H1 (cell line): ENCODE results near the gene CC2D1A. TPM values are rescaled to one million over a fixed set of nuclear protein-coding genes. Genes with fewer than 3 reads are reported as not detected.

Experiments
- CTCF ChIA-PET: fragments of 300-600 bp; sonication (Branson Sonifier 250); formaldehyde crosslinking; loops from one replicate; lab custom pipeline; 2021; ENCODE audit not compliant: partially characterized antibody; lab: Charles Lee
- POLR2A ChIA-PET: fragments of 300-600 bp; sonication (Branson Sonifier 250); formaldehyde crosslinking; loops from one replicate; lab custom pipeline; 2021; ENCODE audit warnings: inconsistent platforms; ENCODE audit not compliant: partially characterized antibody; lab: Charles Lee
- DNase-seq, 2 experiments: peaks; one replicate each; pipeline versions ENCODE4 v3.0.0 to v3.0.0-alpha.2; 2010 to 2022; ENCODE audit warnings: low spot score in 2 of 2, low read depth in 1 of 2, mixed read lengths in 1 of 2
- FAIRE-seq: peaks from 2 replicates; lab custom pipeline; 2011; peaks lifted over from hg19 to GRCh38; lab: Jason Lieb, UNC
- H2AFZ ChIP-seq: 2 replicates; pipeline ENCODE4 v1.8.1; 2012; ENCODE audit warnings: low read length, inconsistent platforms
- H2AK5ac ChIP-seq: 2 replicates; pipeline ENCODE4 v1.6.1; 2013; ENCODE audit warnings: low read depth, low read length
- H2BK120ac ChIP-seq: replicated peaks from 2 replicates; pipeline ENCODE3; 2013; ENCODE audit warnings: low read depth, low read length, inconsistent platforms
- H2BK12ac ChIP-seq: 2 replicates; pipeline ENCODE4 v1.6.1; 2013; ENCODE audit warnings: low read depth, low read length
- H2BK15ac ChIP-seq: 2 replicates; pipeline ENCODE4 v1.6.1; 2013; ENCODE audit warnings: low read length
- H2BK20ac ChIP-seq: 2 replicates; pipeline ENCODE4 v1.6.1; 2013; ENCODE audit warnings: low read length
- H2BK5ac ChIP-seq: 2 replicates; pipeline ENCODE4 v1.6.1; 2013; ENCODE audit warnings: low read depth, low read length
- H3K14ac ChIP-seq: 2 replicates; pipeline ENCODE4 v1.6.1; 2013; ENCODE audit warnings: inconsistent platforms; ENCODE audit not compliant: insufficient read length
- H3K18ac ChIP-seq: 2 replicates; pipeline ENCODE4 v1.6.1; 2013; ENCODE audit warnings: low read length; ENCODE audit errors: extremely low read depth
- H3K23ac ChIP-seq: 2 replicates; pipeline ENCODE4 v1.6.1; 2013; ENCODE audit warnings: inconsistent platforms; ENCODE audit not compliant: insufficient read length
- H3K23me2 ChIP-seq: 2 replicates; pipeline ENCODE4 v1.6.1; 2013; ENCODE audit warnings: low read depth, low read length
- H3K27ac ChIP-seq: 2 replicates; pipeline ENCODE4 v1.6.1; 2011; ENCODE audit warnings: low read depth, low read length, inconsistent platforms
- H3K27me3 ChIP-seq, 4 experiments: replicated peaks in 1 of 4; 1 replicate in 1 of 4; 2 replicates in 3 of 4; pipeline versions ENCODE4 v1.6.1 to v1.8.1; 2011 to 2013; ENCODE audit warnings: low read length in 3 of 4, mild to moderate bottlenecking in 3 of 4, inconsistent platforms in 2 of 4, mixed read lengths in 2 of 4, moderate library complexity in 1 of 4; ENCODE audit not compliant: control insufficient read depth in 3 of 4, insufficient read depth in 3 of 4; ENCODE audit errors: extremely low read depth in 1 of 4
- H3K36me3 ChIP-seq, 4 experiments: 2 replicates each; pipeline versions ENCODE4 v1.6.1 to v1.8.1; 2011 to 2013; ENCODE audit warnings: mild to moderate bottlenecking in 4 of 4, low read length in 3 of 4, moderate library complexity in 2 of 4, control low read depth in 1 of 4, inconsistent platforms in 1 of 4; ENCODE audit not compliant: insufficient read depth in 4 of 4, control insufficient read depth in 2 of 4
- H3K4ac ChIP-seq: replicated peaks from 2 replicates; pipeline ENCODE3; 2013; ENCODE audit warnings: low read length, low read depth, mixed read lengths, inconsistent platforms; ENCODE audit not compliant: insufficient read length
- H3K4me1 ChIP-seq, 4 experiments: replicated peaks in 1 of 4; 1 replicate in 1 of 4; 2 replicates in 3 of 4; pipeline versions ENCODE4 v1.6.1 to v1.8.1; 2011 to 2013; ENCODE audit warnings: low read length in 3 of 4, inconsistent platforms in 2 of 4, mixed read lengths in 1 of 4; ENCODE audit not compliant: insufficient read depth in 4 of 4, control insufficient read depth in 3 of 4
- H3K4me2 ChIP-seq, 2 experiments: 2 replicates each; pipeline versions ENCODE4 v1.6.1 to v1.8.1; 2011 to 2013; ENCODE audit warnings: low read depth in 2 of 2, low read length in 2 of 2, control low read depth in 1 of 2, inconsistent platforms in 1 of 2, mild to moderate bottlenecking in 1 of 2; ENCODE audit not compliant: insufficient read depth in 1 of 2
- H3K4me3 ChIP-seq, 4 experiments: fragments of 200-600, 300-600 bp in 1 of 4; sonication (generic), shearing (Covaris generic), sonication (Bioruptor Twin) in 1 of 4; 2 replicates each; pipeline versions ENCODE4 v1.5.1 to v1.8.1; 2011 to 2016; ENCODE audit warnings: low read length in 4 of 4, low read depth in 3 of 4, control low read depth in 2 of 4, inconsistent platforms in 2 of 4, mild to moderate bottlenecking in 2 of 4, mixed read lengths in 1 of 4, moderate library complexity in 1 of 4; ENCODE audit not compliant: insufficient read depth in 2 of 4; ENCODE audit errors: extremely low read depth in 1 of 4
- H3K56ac ChIP-seq: replicated peaks from 2 replicates; pipeline ENCODE3; 2013; ENCODE audit warnings: low read depth, mild to moderate bottlenecking, mixed read lengths, low read length, inconsistent platforms; ENCODE audit not compliant: insufficient read length
- H3K79me1 ChIP-seq: 2 replicates; pipeline ENCODE4 v1.6.1; 2013; ENCODE audit warnings: low read depth, low read length, control low read depth
- H3K79me2 ChIP-seq, 2 experiments: 2 replicates each; pipeline versions ENCODE4 v1.6.1 to v1.8.1; 2012 to 2013; ENCODE audit warnings: low read length in 2 of 2, mild to moderate bottlenecking in 2 of 2, inconsistent platforms in 1 of 2; ENCODE audit not compliant: insufficient read depth in 2 of 2, control insufficient read depth in 1 of 2
- H3K9ac ChIP-seq, 4 experiments: replicated peaks in 1 of 4; 1 replicate in 1 of 4; 2 replicates in 3 of 4; pipeline versions ENCODE4 v1.6.1 to v1.8.1; 2011 to 2013; ENCODE audit warnings: low read depth in 3 of 4, low read length in 3 of 4, control low read depth in 2 of 4, mild to moderate bottlenecking in 2 of 4, moderate library complexity in 2 of 4, inconsistent platforms in 1 of 4; ENCODE audit errors: extremely low read depth in 1 of 4
- H3K9me3 ChIP-seq, 2 experiments: 2 replicates each; pipeline versions ENCODE4 v1.6.1 to v1.8.1; 2012 to 2013; ENCODE audit warnings: mild to moderate bottlenecking in 2 of 2, moderate library complexity in 2 of 2, control low read depth in 1 of 2, inconsistent platforms in 1 of 2, low read depth in 1 of 2, low read length in 1 of 2, mixed read lengths in 1 of 2; ENCODE audit not compliant: insufficient read depth in 2 of 2
- H4K20me1 ChIP-seq, 2 experiments: replicated peaks in 1 of 2; 2 replicates each; pipeline versions ENCODE3 to v1.8.1; 2011 to 2013; ENCODE audit warnings: inconsistent platforms in 2 of 2, low read length in 2 of 2, mild to moderate bottlenecking in 1 of 2; ENCODE audit not compliant: insufficient read depth in 2 of 2, control insufficient read depth in 1 of 2
- H4K5ac ChIP-seq: 2 replicates; pipeline ENCODE4 v1.6.1; 2013; ENCODE audit warnings: low read length, low read depth, mixed read lengths, inconsistent platforms; ENCODE audit not compliant: insufficient read length
- H4K8ac ChIP-seq: 2 replicates; pipeline ENCODE4 v1.8.0; 2013; ENCODE audit warnings: mild to moderate bottlenecking, moderate library complexity, low read length, inconsistent platforms; ENCODE audit not compliant: insufficient read depth; ENCODE audit errors: extremely low read depth
- H4K91ac ChIP-seq: replicated peaks from 2 replicates; pipeline ENCODE3; 2013; ENCODE audit warnings: low read length, mixed read lengths, inconsistent platforms; ENCODE audit not compliant: insufficient read length
- CBX8 ChIP-seq: fragments of 300-800, 300-1000 bp; sonication (generic); IDR thresholded peaks from 2 replicates; pipeline ENCODE4 v1.7.1; 2016; ENCODE audit warnings: low read depth, low read length, borderline replicate concordance
- CEBPB ChIP-seq: IDR thresholded peaks from 2 replicates; pipeline ENCODE4 v1.6.1; 2012; ENCODE audit warnings: low read depth, low read length
- CHD1 ChIP-seq: IDR thresholded peaks from 2 replicates; pipeline ENCODE4 v1.6.1; 2012; ENCODE audit warnings: low read depth, low read length, improper control_type of control experiment
- HDAC6 ChIP-seq: IDR thresholded peaks from one replicate; pipeline ENCODE4 v1.7.1; 2012; ENCODE audit warnings: low read depth, mild to moderate bottlenecking, inconsistent platforms, low read length, moderate library complexity
- POU5F1 ChIP-seq: IDR thresholded peaks from 2 replicates; pipeline ENCODE4 v1.6.1; 2011; ENCODE audit warnings: low read depth, mild to moderate bottlenecking, low read length, moderate library complexity
- RAD21 ChIP-seq, 2 experiments: IDR thresholded peaks in 1 of 2; conservative IDR thresholded peaks in 1 of 2; 2 replicates each; pipeline ENCODE4 v1.6.1; 2011; ENCODE audit warnings: low read depth in 2 of 2, low read length in 2 of 2, improper control_type of control experiment in 1 of 2, inconsistent platforms in 1 of 2, mild to moderate bottlenecking in 1 of 2, moderate library complexity in 1 of 2
- RNF2 ChIP-seq: fragments of 200-900, 300-1000 bp; sonication (generic); IDR thresholded peaks from 2 replicates; pipeline ENCODE4 v1.7.1; 2016; ENCODE audit warnings: borderline replicate concordance, low read depth, mild to moderate bottlenecking, antibody characterized with exemption, low read length; ENCODE audit not compliant: poor library complexity, severe bottlenecking; ENCODE audit errors: missing control alignments
- WGBS, 2 experiments: shearing (Covaris generic) in 1 of 2; methylation state at CpG; one replicate each; pipeline versions ENCODE4 v1.1.6 to v1.1.7; 2013 to 2015; ENCODE audit warnings: low lambda C conversion rate in 2 of 2, mixed read lengths in 2 of 2, inconsistent platforms in 1 of 2, low coverage in 1 of 2, missing lambda C conversion rate in 1 of 2; ENCODE audit not compliant: insufficient replicate concordance in 2 of 2, insufficient coverage in 1 of 2, insufficient read length in 1 of 2; ENCODE audit errors: extremely low coverage in 1 of 2, missing lambda C conversion rate in 1 of 2; 5-methylcytosine and 5-hydroxymethylcytosine counted together
- long read RNA-seq, 2 experiments: library from RNA in 1 of 2; library from capped mRNA in 1 of 2; stranded (forward); transcript quantifications; one replicate each; pipeline ENCODE4 v2.0.0, GENCODE V29; 2021; ENCODE audit warnings: inconsistent platforms in 1 of 2
- polyA minus RNA-seq, 3 experiments: library from RNA; depleted of rRNA, polyadenylated mRNA; stranded (reverse); fragments of >200 nt; gene quantifications; 1 replicate in 2 of 3; 2 replicates in 1 of 3; pipeline ENCODE4 v1.2.3, GENCODE V29; 2011
- polyA plus RNA-seq, 7 experiments: library from polyadenylated mRNA; depleted of rRNA in 3 of 7; stranded (reverse) in 5 of 7; unstranded in 2 of 7; fragments of >200 nt in 5 of 7; fragments of 200-250 nt in 2 of 7; gene quantifications; 1 replicate in 5 of 7; 2 replicates in 1 of 7; 4 replicates in 1 of 7; pipeline versions ENCODE4 v1.2.1 to v1.2.3, GENCODE V29; 2011 to 2013; ENCODE audit warnings: missing spikeins in 2 of 7, mixed read lengths in 2 of 7
- total RNA-seq: library from RNA; stranded (reverse); fragmentation: NEBNext Ultra II Directional; extraction: Animal tissue kit (Norgen Biotek cat#: 25700); gene quantifications from 2 replicates; pipeline ENCODE4 v1.2.1, GENCODE V29; 2021

The CC2D1A gene
- total RNA-seq, result 33.0 and 36.4 TPM in 2 replicates
- polyA plus RNA-seq (2011; rRNA removed), result 12.5 and 20.5 TPM in 2 replicates
- 17.1 TPM for polyA plus RNA-seq (2011; cell fraction: cytosol; rRNA removed)
- 71.1 TPM for polyA plus RNA-seq (2011; cell fraction: nucleus; rRNA removed)
- polyA plus RNA-seq (2012, experiment 1 of 2), result 20.2 to 39.2 TPM (median 31.7 TPM) in 4 replicates
- polyA plus RNA-seq (2012, experiment 2 of 2), result 21.2 TPM
- 17.9 TPM for polyA plus RNA-seq (2013, experiment 1 of 2)
- polyA plus RNA-seq (2013, experiment 2 of 2), result 16.1 TPM
- polyA minus RNA-seq (2011; rRNA and poly(A)+ RNA removed), result 15.8 and 22.9 TPM in 2 replicates
- polyA minus RNA-seq (2011; cell fraction: cytosol; rRNA and poly(A)+ RNA removed), result 17.1 TPM
- polyA minus RNA-seq (2011; cell fraction: nucleus; rRNA and poly(A)+ RNA removed), result 19.3 TPM
- long read RNA-seq, experiment 1, partial matches to known transcripts, result 4 of 9 reads
- long read RNA-seq, experiment 1, other reads (novel, unspliced or antisense), result 5 of 9 reads
- long read RNA-seq, experiment 2, partial matches to known transcripts, result 3 of 3 reads
- long read RNA-seq, experiment 2, other reads (novel, unspliced or antisense), result 0 of 3 reads

DNA sequence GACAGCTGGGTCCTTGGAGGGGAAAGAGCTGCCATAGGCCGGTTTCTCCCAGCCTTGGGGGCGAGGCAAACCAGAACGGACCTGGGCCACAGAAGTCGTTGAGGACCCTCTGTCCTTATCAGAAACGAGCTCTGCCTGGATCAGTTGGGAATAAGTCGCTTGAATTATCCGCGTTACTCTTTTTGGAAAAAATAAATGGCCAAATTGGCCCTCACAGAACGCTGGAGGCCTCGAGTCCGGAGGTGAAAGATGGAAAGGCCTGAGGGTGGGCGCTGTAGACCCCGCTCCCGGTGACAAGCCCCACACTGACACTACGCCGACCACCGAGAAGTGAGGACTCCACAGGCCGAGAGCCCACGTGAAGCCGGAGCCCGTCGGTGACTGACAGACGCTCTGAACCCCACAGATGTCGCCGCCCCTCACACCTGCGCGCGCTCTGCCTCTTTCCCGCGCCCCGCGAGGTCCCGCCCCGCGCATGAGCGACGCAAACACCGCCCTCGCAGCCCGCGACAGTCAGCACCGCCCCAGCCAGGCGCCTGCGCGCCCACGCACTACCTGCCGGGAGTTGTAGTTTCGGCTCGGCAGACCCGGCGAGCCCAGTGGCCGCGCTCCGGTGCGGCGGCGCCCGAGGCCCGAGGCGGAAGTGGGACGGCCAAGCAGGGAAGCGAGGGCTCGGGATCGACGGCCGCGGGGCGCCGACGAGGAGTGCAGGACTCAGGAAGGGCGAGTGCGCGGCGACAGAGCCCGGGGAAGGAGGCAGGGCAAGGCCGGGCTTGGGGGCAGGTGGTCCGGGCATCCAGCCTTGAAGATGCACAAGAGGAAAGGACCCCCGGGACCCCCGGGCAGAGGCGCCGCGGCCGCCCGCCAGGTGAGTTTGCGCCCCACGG is at the start of gene CC2D1A, which contains the start of gene BRME1:
Gene CC2D1A (plus strand): TSS at position 568 of the 887 bp plus-strand sequence. CDS start 241 bp downstream, at position 809.
Gene BRME1 (minus strand): TSS at position 484 of the 887 bp plus-strand sequence. CDS start 1,225 bp downstream, outside the sequence.
- Histone ChIP-seq H2BK12ac (0 out of 2 replicates have a peak within 1 kb of the TSS, but pooled peaks have one; percentile 27), H3K9ac (peak within 1 kb of the TSS; percentile 47 to 69 (median 61)), H2BK5ac (peak within 1 kb of the TSS; percentile 71; the same call in 1 of the 2 replicates), H3K4me3 (peak within 1 kb of the TSS; percentile 81 to 85 (median 82)), H4K91ac (no peak within 1 kb of the TSS), H3K56ac (no peak within 1 kb of the TSS), H2AFZ (peak within 1 kb of the TSS; percentile 46; the same call in 1 of the 2 replicates), H3K18ac (peak within 1 kb of the TSS; percentile 95), H3K4me1 (peaks cover 0 to 6% (median under 1%) of the 10 kb centered on the region in 4 experiments; a peak in 2 of 7 replicates), H3K79me1 (peaks cover 3% of the 10 kb centered on the region; the same call in 1 of the 2 replicates), H2BK15ac (no peak within 1 kb of the TSS), H3K4ac (peak within 1 kb of the TSS; percentile 94), H3K14ac (no peak within 1 kb of the TSS), H3K23me2 (peaks cover 8% of the 10 kb centered on the region; the same call in 1 of the 2 replicates), H3K27me3 (peaks cover 0 to 4% (median 3%) of the 10 kb centered on the region in 4 experiments; a peak in 3 of 7 replicates), H3K9me3 (no peaks in the 10 kb centered on the region), H3K27ac (0 out of 2 replicates have a peak within 1 kb of the TSS, but pooled peaks have one; percentile 12), H4K8ac (peak within 1 kb of the TSS; percentile 93), H2AK5ac (no peak within 1 kb of the TSS), H2BK120ac (no peak within 1 kb of the TSS), H3K4me2 (peak within 1 kb of the TSS; percentile 55 to 68), H3K23ac (no peak within 1 kb of the TSS), H3K79me2 (no peaks in the 10 kb centered on the region), H2BK20ac (no peak within 1 kb of the TSS), H4K5ac (peak within 1 kb of the TSS; percentile 88), H3K36me3 (no peaks in the 10 kb centered on the region; a peak in 1 of 8 replicates), H4K20me1 (no peaks in the 10 kb centered on the region)
- WGBS, 2 experiments, result 15% methylated on average over 63 of the region's 86 CpGs; no CpG with 5 or more reads in 1 of the 2 experiments
- DNase-seq, result peak; percentile 67 to 95
- no peak for FAIRE-seq
- CTCF ChIA-PET, result interaction anchor here (0.5 to 1.7 kb wide), 10 partner anchors 9 to 567 kb away, joined by 3 to 4 read pairs (median 3); no protein-coding TSS in a partner anchor
- POLR2A ChIA-PET, result interaction anchor here (1.0 to 2.5 kb wide), 4 partner anchors 25 to 56 kb away, joined by 4 to 7 read pairs (median 4); no protein-coding TSS in a partner anchor
- TF ChIP-seq POU5F1 (no peak), CHD1 (no peak), CBX8 (no peak), RNF2 (no peak), RAD21 (IDR thresholded peaks at IDR 0.05 in 1 of 2, conservative IDR thresholded peaks at IDR 0.05 in 1 of 2; ENCODE audit: low read depth in 2 of 2, low read length in 2 of 2) (peak in 1 of 2 experiments; percentile 1; a peak in 1 of 4 replicates), HDAC6 (no peak), CEBPB (no peak)
